ENCODE data around the gene PCSK4.

- TF ChIP-seq, protein P1, sequence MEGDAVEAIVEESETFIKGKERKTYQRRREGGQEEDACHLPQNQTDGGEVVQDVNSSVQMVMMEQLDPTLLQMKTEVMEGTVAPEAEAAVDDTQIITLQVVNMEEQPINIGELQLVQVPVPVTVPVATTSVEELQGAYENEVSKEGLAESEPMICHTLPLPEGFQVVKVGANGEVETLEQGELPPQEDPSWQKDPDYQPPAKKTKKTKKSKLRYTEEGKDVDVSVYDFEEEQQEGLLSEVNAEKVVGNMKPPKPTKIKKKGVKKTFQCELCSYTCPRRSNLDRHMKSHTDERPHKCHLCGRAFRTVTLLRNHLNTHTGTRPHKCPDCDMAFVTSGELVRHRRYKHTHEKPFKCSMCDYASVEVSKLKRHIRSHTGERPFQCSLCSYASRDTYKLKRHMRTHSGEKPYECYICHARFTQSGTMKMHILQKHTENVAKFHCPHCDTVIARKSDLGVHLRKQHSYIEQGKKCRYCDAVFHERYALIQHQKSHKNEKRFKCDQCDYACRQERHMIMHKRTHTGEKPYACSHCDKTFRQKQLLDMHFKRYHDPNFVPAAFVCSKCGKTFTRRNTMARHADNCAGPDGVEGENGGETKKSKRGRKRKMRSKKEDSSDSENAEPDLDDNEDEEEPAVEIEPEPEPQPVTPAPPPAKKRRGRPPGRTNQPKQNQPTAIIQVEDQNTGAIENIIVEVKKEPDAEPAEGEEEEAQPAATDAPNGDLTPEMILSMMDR (IDR thresholded peaks at IDR 0.05): no peak
- no peak for TF ChIP-seq ZFX (IDR thresholded peaks at IDR 0.05; ENCODE audit: borderline replicate concordance)
Observed at GRCh38 chr19:1470305-1471009, 19.7 kb downstream of the PCSK4 start.

Measured in 22Rv1 (cell line).